Spinal cord (tissue), 10 donors: ENCODE data around the gene DBT. TPM values are rescaled to one million over a fixed set of nuclear protein-coding genes. Genes with fewer than 3 reads are reported as not detected.

ENCODE experiments used
- DNase-seq, 6 donors: peaks; one replicate each; pipeline versions ENCODE4 v3.0.0 to v3.0.0-alpha.2; 2013 to 2015; ENCODE audit warnings: low spot score in 6 of 6, low read depth in 4 of 6
- H3K27ac ChIP-seq: one replicate; pipeline ENCODE4 v1.5.1; 2013; ENCODE audit warnings: low read depth, low read length, control low read depth
- H3K27me3 ChIP-seq: one replicate; pipeline ENCODE4 v1.6.1; 2013; ENCODE audit warnings: low read length; ENCODE audit not compliant: control insufficient read depth, insufficient read depth
- H3K36me3 ChIP-seq: one replicate; pipeline ENCODE4 v1.6.1; 2013; ENCODE audit warnings: low read length; ENCODE audit not compliant: control insufficient read depth, insufficient read depth
- H3K4me1 ChIP-seq: one replicate; pipeline ENCODE4 v1.6.1; 2013; ENCODE audit warnings: low read length; ENCODE audit not compliant: control insufficient read depth, insufficient read depth
- H3K4me3 ChIP-seq: one replicate; pipeline ENCODE4 v1.5.1; 2013; ENCODE audit warnings: low read depth, low read length, control low read depth
- H3K9me3 ChIP-seq: one replicate; pipeline ENCODE4 v1.6.1; 2013; ENCODE audit warnings: low read length; ENCODE audit not compliant: control insufficient read depth, insufficient read depth
- WGBS: methylation state at CpG from one replicate; pipeline ENCODE4 v1.1.5; 2013; ENCODE audit warnings: missing lambda C conversion rate; ENCODE audit not compliant: insufficient coverage; 5-methylcytosine and 5-hydroxymethylcytosine counted together
- polyA plus RNA-seq, 2 donors: library from polyadenylated mRNA; unstranded; fragments of 120-200 nt; gene quantifications; one replicate each; pipeline ENCODE4 v1.2.1, GENCODE V29; 2013; ENCODE audit not compliant: insufficient read length in 2 of 2
- small RNA-seq: library from RNA; depleted of rRNA; stranded (forward); fragments of <200 nt; gene quantifications from one replicate; pipeline ENCODE3, GENCODE V24; 2014; ENCODE audit warnings: low replicate concordance
- total RNA-seq, 2 donors: library from RNA; depleted of rRNA in 1 of 2; stranded (reverse); fragments of 120-200 nt in 1 of 2; fragments of >200 nt in 1 of 2; gene quantifications; one replicate each; pipeline versions ENCODE4 v1.2.3 to v1.2.4, GENCODE V29; 2013 to 2014
- donor health status: healthy.

DBT gene
- total and polyA plus RNA-seq, 4 donors: 12.1 to 14.5 (median 12.5) TPM

DNA sequence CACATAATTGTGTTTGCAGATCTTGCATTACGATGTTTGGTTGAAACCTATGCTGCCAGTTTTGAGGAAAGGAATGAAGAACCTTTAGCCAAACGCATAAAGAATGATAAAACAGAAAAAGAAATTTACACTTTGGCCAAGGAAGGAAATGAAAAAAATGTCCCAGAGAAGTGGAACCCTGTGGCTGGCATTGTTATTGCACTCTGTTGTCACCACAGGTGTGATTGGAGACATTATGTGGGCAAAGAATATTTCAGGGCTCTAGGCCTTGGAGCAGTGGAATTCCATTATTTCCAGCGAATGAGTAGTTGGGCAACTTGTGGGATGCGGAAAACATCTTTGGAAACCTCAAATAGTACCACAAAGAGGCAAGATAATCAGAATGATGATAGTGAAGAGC is 101.8 kb downstream of the DBT start:
- WGBS: 100% methylated on average over 2 of the region's 4 CpGs

DNA sequence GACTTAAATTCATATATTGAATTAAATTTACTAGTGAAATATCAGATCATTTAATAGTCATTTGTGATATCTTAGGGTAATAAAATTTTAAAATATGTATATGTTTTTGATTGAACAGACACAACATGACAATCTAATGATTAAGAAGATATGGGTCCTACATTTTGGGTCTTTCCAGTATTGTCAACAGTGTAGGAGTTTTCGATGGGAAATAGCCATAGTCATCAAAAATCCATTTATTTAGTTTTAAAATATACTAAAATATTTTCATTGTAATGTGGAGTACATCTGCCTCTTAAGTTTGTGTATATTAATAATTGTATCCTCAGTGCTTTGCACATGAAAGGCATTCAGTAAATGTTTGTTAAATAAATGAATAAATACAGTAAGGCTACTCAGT is 102.7 kb downstream of the DBT start:
- Histone ChIP-seq H3K27me3 (no peaks in the 10 kb centered on the region), H3K36me3 (peaks cover 18% of the 10 kb centered on the region), H3K4me3 (no peak overlapping the region), H3K4me1 (no peaks in the 10 kb centered on the region), H3K27ac (no peak overlapping the region), H3K9me3 (no peaks in the 10 kb centered on the region)
- no CpG with 5 or more reads among the region's 1 CpG for WGBS
- no peak for DNase-seq

More for the DNA sequence above, 101.8 kb downstream of the DBT start:
- no peaks in the 10 kb centered on the region for H3K27me3 ChIP-seq
- H3K4me3 ChIP-seq: no peak overlapping the region
- H3K9me3 ChIP-seq: no peaks in the 10 kb centered on the region
- no peak for DNase-seq
- no peaks in the 10 kb centered on the region for H3K4me1 ChIP-seq
- H3K27ac ChIP-seq: no peak overlapping the region
- H3K36me3 ChIP-seq: peaks cover 18% of the 10 kb centered on the region

DNA sequence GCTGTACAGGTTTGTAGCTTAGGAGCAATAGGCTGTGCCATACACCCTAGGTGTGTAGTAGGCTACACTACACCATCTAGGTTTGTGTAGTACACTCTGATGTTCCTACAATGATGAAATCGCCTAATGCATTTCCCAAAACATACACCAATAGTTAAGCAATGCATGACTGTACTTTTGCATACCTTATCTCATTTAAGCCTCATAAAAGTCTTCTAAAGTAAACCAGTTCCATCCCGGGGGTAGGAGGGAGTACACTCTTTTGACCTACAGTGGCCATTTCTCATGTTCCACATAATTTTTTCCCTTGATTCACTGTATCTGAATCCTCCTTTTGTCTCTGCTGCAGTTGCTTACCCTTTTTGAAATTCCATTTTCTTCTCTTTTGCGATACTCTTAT is 104.5 kb downstream of the DBT start:
- DNase-seq: no peak
- Histone ChIP-seq H3K9me3 (no peaks in the 10 kb centered on the region), H3K27me3 (no peaks in the 10 kb centered on the region), H3K27ac (no peak overlapping the region), H3K36me3 (peaks cover 17% of the 10 kb centered on the region), H3K4me1 (no peaks in the 10 kb centered on the region), H3K4me3 (no peak overlapping the region)
- WGBS: 96% methylated on average over 3 of the region's 3 CpGs

DNA sequence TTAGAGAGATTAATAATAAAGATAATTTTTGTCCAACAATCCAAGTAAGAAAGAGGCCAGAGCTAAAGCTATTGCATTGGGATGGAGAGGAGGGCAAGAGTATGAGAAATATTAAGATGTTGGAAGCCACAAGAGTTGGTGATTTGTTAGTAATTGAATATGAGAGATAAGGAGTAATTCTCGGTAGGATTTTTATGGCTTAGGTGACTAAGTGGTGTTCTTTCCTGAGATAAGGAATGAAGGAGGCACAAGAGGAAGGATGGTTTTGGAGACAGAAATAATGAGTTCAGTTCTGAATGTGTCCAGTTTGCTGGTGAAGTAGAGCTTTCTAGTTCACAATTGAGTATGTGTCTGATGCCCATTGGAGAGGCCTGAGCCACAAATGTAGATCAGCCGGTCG is 107.3 kb downstream of the DBT start:
- 99% methylated on average over 3 of the region's 3 CpGs for WGBS
- Histone ChIP-seq H3K4me1 (no peaks in the 10 kb centered on the region), H3K27ac (no peak overlapping the region), H3K36me3 (peaks cover 18% of the 10 kb centered on the region), H3K9me3 (no peaks in the 10 kb centered on the region), H3K4me3 (no peak overlapping the region), H3K27me3 (no peaks in the 10 kb centered on the region)
- DNase-seq: no peak

DNA sequence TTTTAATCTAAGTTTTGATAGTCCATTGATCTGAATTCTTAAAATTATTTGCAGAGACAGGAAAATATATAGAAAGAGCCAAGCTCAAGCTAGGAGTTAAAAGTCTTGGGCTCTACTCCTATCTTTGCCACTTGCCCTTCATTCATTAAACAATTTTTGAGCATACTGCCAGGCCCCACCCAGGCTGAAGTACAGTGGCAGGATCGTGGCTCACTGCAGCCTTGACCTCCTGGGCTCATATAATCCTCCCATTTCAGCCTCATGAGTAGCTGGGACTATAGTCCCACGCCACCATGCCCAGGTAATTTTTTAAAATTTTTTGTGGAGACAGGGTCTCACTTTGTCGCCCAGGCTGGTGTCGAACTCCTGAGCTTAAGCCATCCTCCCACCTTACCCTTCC is 108.4 kb downstream of the DBT start:
- no peak overlapping the region for H3K4me3 ChIP-seq
- no peaks in the 10 kb centered on the region for H3K4me1 ChIP-seq
- no peaks in the 10 kb centered on the region for H3K27me3 ChIP-seq
- peaks cover 18% of the 10 kb centered on the region for H3K36me3 ChIP-seq
- DNase-seq: no peak
- H3K9me3 ChIP-seq: no peaks in the 10 kb centered on the region
- no peak overlapping the region for H3K27ac ChIP-seq
- WGBS: 100% methylated on average over 1 of the region's 4 CpGs

DNA sequence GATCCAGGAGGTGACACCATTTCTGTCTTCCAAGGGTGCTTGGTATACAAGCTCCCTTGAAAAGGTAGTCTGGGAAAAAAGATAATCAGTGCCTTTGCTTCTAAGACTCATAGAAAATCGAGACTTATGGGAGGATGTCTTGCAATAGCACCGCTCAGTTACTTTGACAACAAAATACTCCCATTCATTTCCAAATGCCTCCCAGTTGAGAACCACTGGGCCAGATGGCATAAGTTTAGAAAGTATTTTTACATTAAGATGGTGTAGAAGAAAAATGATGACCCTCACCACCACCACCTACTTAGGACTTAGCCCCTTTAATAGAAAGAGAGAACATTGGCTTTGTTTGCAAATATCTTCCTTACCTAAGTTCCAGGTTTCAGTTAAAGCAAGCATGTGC is 112.0 kb downstream of the DBT start:
- Histone ChIP-seq H3K27me3 (no peaks in the 10 kb centered on the region), H3K4me1 (peaks cover 5% of the 10 kb centered on the region), H3K27ac (no peak overlapping the region), H3K4me3 (no peak overlapping the region), H3K9me3 (no peaks in the 10 kb centered on the region), H3K36me3 (peaks cover 9% of the 10 kb centered on the region)
- no CpG with 5 or more reads among the region's 2 CpGs for WGBS
- no peak for DNase-seq

Small RNA genes lying within 50 kb of the gene (small RNA-seq; reads per million reads assigned to genes)
- gene AL445928.1: not detected
- gene MIR553: not detected
- gene RPL23AP90: not detected

Other genes starting within 250 kb of the DBT start
- 1 to 10 TPM; 3.7 to 5.4 TPM for gene SASS6, start 116.9 kb downstream of the DBT start, total RNA-seq
- 1 to 10 TPM; 3.9 to 5.3 TPM for gene SASS6, start 116.9 kb downstream of the DBT start, polyA plus RNA-seq
- 10 to 100 TPM; 16.4 to 29.3 TPM for gene TRMT13, start 116.7 kb downstream of the DBT start, total RNA-seq
- gene TRMT13, start 116.7 kb downstream of the DBT start, polyA plus RNA-seq: 10 to 100 TPM; 19.1 to 19.5 TPM
- gene LRRC39, start 71.6 kb downstream of the DBT start, total RNA-seq: 1 to 10 TPM; 4.1 to 7.3 TPM
- 1 to 10 TPM; 5.3 to 5.4 TPM for gene LRRC39, start 71.6 kb downstream of the DBT start, polyA plus RNA-seq
- 10 to 100 TPM; 28.8 to 44.5 TPM for gene RTCA, start 16.4 kb upstream of the DBT start, total RNA-seq
- gene RTCA, start 16.4 kb upstream of the DBT start, polyA plus RNA-seq: 10 to 100 TPM; 45.5 to 46.4 TPM
- 10 to 100 TPM; 13.8 to 18.9 TPM for gene CDC14A, start 102.7 kb upstream of the DBT start, total RNA-seq
- gene CDC14A, start 102.7 kb upstream of the DBT start, polyA plus RNA-seq: 1 to 10 TPM; 6.1 to 6.4 TPM